IPS-NIHi11 (cell line): ENCODE measurements around the gene C12orf60.
"Not testable (repeated sequence)": the region's sequence is repeated elsewhere in the genome, so short reads cannot be mapped to it uniquely, and the experiment has no call there.

Source experiments
- DNase-seq: peaks from one replicate; pipeline ENCODE4 v3.0.0; 2012; ENCODE audit warnings: mixed read lengths, low spot score

The C12orf60 gene, protein sequence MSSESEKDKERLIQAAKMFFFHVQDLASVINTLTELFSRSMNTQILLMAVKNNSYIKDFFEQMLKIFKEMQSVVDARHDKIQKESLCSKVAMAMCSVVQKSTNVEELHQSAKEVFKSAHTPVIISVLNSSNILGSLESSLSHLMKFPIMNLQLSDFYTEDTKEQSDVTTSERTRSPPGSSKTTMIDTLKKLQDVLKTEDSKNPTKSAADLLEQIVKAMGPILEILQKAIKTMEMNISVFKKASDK

GRCh38 chr12:14803011-14803829, at the start of gene C12orf60, which contains the start of gene WBP11:
Gene C12orf60, plus strand, starts transcription at chr12:14803670. Its CDS starts 19,266 bp downstream, at chr12:14822936.
Gene WBP11, minus strand, starts transcription at chr12:14803478. Its CDS starts 2,095 bp downstream, at chr12:14801383.
- peak; percentile 98 for DNase-seq

GRCh38 chr12:14756334-14757143, 46.9 kb upstream of the C12orf60 start:
- DNase-seq, result peak; percentile 51

DNA sequence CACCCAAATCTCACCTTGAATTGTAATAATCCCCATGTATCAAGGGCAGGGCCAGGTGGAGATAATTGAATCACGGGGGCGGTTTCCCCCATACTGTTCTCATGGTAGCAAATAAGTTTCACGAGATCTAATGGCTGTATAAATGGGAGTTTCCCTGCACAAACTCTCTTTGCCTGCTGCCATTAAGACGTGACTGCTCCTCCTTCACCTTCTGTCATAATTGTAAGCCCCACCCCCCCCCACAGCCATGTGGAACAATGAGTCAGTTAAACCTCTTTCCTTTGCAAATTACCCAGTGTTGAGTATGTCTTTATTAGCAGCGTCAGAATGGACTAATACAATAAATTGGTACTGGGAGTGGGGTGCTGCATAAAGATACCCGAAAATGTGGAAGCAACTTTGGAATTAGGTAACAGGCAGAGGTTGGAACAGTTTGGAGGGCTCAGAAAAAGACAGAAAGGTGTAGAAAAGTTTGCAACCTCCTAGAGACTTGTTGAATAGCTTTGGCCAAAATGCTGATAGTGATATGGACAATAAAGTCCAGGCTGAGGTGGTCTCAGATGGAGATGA, 43.7 kb upstream of the C12orf60 start:
- DNase-seq, result not testable (repeated sequence)

GRCh38 chr12:14765398-14765797, 38.1 kb upstream of the C12orf60 start:
- no peak for DNase-seq

DNA sequence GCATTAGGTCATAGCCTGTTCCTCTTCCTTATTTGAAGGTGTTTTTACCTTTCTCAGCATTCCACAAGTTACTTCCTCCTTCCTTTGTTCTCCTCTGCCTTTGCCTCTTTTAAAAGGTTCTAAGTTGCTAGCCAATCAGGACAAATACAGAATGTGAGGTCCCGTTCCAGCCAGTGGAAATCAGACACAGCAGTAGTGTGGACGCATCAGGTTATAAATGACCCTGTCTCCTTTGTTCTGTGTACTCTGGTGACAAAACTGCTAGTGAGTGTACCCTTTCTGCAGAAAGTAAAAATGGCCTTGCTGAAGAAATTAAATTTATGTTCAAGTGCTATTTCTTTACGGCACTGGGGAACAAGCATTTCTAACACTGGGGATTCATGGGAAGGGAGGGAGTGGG, 37.5 kb upstream of the C12orf60 start:
- DNase-seq, result not testable (repeated sequence)

GRCh38 chr12:14766649-14767215, 36.7 kb upstream of the C12orf60 start:
- DNase-seq, result no peak

GRCh38 chr12:14767617-14768016, 35.9 kb upstream of the C12orf60 start:
- DNase-seq, result no peak

- no peak for DNase-seq
Measured at GRCh38 chr12:14768823-14769405, 34.6 kb upstream of the C12orf60 start.

- DNase-seq, result peak; percentile 57
Measured at GRCh38 chr12:14769466-14769968, 34.0 kb upstream of the C12orf60 start.

DNA sequence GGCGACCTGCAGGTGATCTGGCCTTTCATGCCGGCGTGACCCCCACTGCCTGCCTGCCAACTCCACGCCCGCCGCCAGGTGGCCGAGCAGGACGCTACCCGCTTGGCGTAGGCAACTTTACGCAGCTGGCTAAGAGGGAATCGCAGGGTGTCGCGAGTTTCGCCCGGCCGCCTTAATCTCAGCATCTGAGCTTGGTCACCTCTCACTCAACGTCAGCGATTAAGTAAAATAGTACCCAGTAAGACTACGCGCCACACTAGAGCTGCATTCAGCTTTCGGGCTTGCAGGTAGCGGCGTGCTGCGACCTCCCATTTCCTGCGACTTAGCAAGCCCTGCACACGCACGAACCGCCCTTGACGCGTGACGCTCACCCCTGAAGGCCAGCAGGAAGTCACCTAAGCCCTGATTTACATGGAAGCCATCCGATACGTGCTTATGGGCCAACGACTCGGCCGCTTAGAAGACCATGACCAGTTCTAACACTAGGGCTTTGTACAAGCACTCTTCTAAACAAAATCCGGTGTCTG, 33.4 kb upstream of the C12orf60 start:
- DNase-seq, result peak; percentile 66

GRCh38 chr12:14770496-14771461, 32.7 kb upstream of the C12orf60 start:
- peak; percentile 68 for DNase-seq

GRCh38 chr12:14771651-14772137, 31.8 kb upstream of the C12orf60 start:
- DNase-seq, result peak; percentile 43

DNA sequence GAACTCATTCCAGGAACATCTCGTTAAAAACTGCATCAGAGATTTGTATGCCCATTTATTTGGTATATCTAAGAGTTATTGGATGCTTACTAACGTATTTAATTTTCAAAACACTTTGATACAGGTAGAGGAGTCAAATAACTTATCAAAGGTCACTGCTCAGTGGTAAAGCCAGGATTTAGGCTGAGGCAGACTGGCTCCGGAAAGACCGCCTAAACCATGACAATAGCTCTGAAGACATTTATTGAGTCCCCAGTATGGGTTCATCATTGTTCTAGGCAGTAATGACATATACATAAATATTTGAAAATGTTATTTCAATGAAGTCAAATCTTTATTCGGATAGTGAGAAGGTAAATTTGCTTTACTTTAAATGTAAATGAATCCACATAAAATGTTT, 30.5 kb upstream of the C12orf60 start:
- no peak for DNase-seq

GRCh38 chr12:14773685-14774073, 29.8 kb upstream of the C12orf60 start:
- no peak for DNase-seq

DNA sequence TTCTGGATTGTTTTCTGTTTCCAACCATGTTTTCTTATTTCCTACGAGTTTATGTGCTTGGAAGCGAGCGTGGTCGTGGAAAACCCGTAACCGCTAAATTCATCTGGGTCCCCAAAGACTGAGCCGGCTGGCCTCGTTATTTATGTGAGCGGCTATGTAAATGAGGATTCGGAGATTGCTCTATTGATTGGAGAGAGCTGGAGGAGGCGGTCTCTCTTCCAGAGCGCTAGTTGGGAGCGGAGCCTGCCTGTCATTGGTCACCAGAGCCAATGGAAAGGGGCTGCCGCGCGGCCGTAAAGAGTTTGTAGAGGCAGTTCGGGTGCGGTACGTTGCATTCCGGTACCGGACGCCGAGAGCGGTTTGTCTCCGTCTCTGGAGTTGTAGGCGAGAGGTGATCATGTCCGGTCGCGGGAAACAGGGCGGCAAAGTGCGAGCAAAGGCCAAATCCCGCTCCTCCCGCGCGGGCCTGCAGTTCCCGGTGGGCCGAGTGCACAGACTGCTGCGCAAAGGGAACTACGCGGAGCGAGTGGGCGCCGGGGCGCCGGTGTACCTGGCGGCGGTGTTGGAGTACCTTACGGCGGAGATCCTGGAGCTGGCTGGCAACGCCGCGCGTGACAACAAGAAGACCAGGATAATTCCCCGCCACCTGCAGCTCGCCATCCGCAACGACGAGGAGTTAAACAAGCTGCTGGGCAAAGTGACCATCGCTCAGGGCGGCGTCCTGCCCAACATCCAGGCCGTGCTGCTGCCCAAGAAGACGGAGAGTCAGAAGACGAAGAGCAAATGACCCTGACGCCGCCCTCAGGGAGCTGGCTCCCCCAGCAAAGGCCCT, 29.2 kb upstream of the C12orf60 start:
- DNase-seq, result peak; percentile 90

DNA sequence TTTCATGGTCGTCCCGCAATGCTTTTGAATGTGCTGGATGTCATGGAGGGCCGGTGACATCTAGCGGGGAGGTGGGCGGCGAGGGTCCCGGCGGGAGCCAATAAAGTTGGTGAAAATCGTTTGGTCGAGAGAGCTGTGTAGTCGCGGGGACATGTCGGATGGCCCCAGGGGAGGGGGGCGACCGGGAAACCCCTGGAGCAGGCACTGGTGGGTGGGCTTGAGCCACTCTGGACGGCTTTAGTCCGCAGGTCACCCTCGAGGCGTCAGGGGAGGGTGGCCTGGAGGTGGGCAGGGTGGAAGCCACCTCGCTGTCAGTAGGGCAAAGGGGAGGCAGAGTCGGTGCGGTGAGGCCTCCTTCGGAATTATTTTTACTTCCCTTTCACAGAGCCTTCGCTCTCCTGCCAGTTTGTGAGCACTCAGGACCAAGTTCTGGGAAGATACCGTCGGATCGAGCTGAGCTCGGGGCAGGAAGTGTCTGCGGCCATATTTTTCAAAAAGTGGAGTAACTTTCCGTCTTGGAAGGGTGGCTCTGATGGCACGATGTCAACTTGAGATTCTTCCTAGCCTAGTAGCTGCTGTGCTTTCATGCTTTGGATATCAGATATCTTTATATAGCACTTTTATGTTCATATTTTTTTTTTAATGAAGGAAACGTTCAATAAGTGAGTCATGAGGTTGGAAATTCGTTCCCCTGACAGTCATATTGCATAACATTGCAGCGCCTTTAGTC, 28.4 kb upstream of the C12orf60 start:
- peak; percentile 34 for DNase-seq

DNA sequence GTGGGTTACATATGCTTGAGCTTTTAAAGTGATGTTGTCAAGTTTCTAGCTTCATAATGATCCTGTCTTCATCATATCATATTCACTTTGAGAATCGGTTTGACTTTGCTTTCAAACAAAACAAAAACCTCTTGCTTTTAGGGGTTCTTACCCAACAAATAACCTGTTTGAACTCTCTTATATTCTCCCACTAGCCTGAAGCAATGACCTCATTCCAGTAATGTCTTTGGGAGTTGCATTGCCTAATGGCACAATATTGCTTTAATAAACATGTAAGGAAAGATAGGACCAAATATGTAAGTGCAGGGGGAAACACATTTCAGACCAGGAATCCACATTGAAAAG, 27.9 kb upstream of the C12orf60 start:
- DNase-seq, result no peak
